Daoy (cell line): ENCODE measurements around the gene PLAGL2. TPM values are rescaled to one million over a fixed set of nuclear protein-coding genes. Genes with fewer than 3 reads are reported as not detected.
"Not testable (repeated sequence)": the region's sequence is repeated elsewhere in the genome, so short reads cannot be mapped to it uniquely, and the experiment has no call there.

Experiments
- DNase-seq: peaks from one replicate; pipeline ENCODE4 v3.0.0-alpha.2; 2015; ENCODE audit warnings: low read depth
- total RNA-seq: library from RNA; depleted of rRNA; stranded (reverse); fragments of >200 nt; shearing (Covaris generic); gene quantifications from 2 replicates; pipeline ENCODE4 v1.2.3, GENCODE V29; 2014

Gene PLAGL2
- total RNA-seq, 1 experiment from 2014 or later, result 4.6 TPM

- no peak for DNase-seq
Observed at GRCh38 chr20:32183947-32184635, 23.5 kb downstream of the PLAGL2 start.

- DNase-seq, result no peak
Observed at GRCh38 chr20:32181606-32182005, 25.9 kb downstream of the PLAGL2 start.

GRCh38 chr20:32179934-32180333, 27.6 kb downstream of the PLAGL2 start:
- no peak for DNase-seq

DNA sequence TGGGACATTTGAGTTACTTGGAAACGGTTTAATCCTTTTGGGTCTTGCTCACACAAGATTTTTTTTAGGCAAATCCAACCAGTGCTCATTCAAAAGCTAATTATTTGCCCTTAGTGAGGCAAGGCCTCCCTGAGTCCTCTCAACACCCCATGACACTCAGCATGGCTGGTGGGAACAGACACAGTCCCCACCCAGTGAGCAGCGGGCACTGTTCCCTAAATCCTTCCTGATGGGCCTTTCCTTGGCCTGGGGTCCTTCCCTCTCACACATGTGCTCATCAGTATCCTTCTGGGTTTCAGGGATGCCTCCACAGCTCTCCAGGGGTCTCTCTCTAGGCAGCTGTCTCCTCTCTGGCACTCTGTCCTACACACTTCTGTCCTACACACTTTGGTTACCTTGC, 28.0 kb downstream of the PLAGL2 start:
- no peak for DNase-seq

GRCh38 chr20:32177696-32178095, 29.8 kb downstream of the PLAGL2 start:
- DNase-seq, result not testable (repeated sequence)

DNA sequence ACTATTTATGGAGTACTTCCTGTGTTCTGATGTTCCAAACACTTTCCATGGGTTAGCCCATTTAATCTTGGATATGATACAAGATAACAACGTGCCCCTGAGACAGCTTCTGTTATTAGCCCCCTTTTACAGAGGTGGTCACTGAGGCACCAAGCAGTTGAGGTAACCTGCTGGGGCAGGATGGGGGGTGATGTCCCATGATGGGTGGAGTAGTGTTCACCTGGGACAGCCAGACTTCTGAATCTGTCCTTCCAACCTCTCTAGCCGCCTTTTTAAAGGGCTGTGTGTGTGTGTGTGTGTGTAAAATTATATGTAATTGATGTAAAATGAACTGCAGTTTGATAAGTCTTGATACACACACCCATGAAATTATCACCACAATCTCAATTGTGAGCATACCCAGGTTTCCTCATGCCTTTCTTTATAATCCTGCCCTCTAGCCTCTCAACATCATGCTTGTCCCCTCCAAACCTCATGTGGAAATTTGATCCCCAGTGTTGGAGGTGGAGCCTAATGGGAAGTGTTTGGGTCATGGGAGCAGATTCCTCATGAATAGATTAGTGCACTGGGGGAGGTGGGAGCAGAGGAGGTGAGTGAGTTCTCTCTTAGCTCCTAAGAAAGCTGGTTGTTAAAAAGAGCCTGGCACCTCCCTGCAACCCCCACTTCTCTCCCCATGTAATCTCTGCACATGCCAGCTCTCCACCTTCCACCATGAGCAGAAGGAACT, 39.2 kb downstream of the PLAGL2 start:
- no peak for DNase-seq

DNA sequence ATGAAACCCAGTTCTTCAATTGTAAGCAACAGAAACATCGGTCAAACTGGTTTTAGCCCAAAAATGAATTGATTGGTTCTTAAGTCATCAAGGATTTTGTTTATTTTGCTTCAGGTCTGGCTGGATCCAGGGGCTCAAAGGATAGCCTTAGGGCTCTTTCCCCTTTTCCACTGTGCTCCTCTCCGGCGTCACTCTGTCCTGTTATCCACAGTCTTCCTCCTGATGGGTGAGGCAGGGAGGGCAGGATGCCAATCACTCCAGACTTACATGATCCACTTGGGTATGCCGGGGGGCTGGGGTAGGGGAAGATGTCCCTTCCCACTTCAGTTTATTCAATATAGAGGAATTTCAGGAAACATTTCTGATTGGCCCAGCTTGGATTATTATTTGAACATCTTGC, 40.0 kb downstream of the PLAGL2 start:
- no peak for DNase-seq

DNA sequence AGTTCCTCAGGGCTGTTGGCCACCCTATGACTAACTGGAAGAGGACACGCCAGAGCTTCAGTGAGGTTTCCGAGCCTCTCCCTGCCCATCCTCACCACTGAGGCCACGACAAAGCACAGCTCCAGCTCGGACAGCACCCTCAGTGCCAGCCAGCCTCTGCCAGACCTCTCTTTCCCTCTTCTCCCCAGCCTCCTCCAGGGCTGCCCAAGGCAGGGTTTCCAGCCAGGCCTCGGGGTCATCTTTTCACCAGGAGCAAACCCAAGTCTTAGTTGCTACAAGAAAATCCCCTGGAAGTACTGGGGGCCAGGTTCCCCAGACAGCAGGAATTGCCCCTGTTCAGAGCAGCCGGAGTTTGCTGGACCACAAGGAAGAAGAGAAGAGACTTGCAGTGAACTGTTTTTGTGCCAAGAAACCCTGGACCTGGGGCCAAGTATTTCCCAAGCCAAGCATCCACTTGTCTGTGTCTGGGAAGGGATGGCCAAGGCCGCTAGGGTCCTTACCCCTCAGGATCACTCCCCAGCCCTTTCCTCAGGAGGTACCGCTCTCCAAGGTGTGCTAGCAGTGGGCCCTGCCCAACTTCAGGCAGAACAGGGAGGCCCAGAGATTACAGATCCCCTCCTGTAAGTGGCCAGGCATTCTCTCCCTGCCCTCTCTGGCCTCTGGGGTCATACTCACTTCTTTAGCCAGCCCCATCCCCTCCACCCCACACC, 41.6 kb downstream of the PLAGL2 start:
- DNase-seq, result no peak

DNA sequence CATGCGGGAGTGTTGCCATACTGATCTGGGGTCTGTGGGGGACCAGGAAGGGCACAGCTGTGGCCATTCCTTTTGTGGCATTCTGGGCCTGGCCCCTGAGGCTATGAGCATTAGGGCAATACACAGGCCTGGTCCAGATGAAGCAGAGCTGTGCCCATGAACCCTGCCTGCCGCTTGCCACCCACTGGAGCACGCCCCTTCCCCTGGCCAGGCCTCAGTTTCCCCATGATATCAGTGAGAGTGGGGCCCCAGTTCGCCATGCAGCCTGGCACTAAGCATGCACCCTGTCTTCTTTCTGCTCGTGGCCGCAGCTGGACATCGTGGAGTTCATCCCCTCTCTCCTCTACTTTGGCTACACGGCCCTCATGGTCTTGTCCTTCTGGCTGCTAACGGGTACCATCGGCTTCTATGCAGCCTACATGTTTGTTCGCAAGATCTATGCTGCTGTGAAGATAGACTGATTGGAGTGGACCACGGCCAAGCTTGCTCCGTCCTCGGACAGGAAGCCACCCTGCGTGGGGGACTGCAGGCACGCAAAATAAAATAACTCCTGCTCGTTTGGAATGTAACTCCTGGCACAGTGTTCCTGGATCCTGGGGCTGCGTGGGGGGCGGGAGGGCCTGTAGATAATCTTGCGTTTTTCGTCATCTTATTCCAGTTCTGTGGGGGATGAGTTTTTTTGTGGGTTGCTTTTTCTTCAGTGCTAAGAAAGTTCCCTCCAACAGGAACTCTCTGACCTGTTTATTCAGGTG, 42.4 kb downstream of the PLAGL2 start:
- DNase-seq, result no peak

- DNase-seq, result no peak
Observed at GRCh38 chr20:32163951-32164350, 43.6 kb downstream of the PLAGL2 start.

DNA sequence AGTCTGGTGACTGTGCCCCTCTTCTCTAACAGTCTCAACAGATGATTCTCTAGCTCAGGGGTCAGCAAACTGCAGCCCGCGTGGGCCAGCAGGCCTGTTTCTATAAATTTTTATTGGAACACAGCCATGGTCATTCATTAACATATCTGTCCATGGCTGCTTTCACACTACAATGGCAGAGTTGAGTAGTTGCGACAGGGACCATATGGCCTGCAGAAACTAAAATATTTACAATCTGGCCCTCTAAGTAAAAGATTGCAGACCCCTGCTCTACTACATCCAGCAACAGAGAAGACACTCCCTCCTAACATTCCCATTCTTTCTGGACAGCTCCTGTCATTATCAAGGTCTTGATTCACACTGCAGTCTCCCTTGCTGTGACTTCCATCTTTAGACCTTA, 45.2 kb downstream of the PLAGL2 start:
- no peak for DNase-seq

DNA sequence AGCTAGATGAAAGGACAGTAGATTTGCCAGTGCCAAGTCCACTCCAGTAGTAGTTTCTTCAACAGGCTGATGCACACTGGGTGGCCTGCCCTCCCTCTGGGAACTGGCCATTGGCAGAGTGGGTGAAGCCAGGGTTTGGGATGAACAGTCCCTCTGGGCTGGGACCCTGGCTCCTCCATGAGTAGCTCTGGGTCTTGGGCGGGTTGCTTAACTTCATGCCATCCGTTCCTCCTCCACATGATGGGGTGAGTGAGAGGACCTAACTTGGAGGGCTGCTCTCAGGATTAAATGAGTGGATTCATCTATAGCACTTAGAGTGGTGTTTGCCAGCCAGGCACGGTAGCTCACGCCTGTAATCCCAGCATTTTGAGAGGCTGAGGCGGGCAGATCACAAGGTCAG, 47.2 kb downstream of the PLAGL2 start:
- DNase-seq, result no peak

DNA sequence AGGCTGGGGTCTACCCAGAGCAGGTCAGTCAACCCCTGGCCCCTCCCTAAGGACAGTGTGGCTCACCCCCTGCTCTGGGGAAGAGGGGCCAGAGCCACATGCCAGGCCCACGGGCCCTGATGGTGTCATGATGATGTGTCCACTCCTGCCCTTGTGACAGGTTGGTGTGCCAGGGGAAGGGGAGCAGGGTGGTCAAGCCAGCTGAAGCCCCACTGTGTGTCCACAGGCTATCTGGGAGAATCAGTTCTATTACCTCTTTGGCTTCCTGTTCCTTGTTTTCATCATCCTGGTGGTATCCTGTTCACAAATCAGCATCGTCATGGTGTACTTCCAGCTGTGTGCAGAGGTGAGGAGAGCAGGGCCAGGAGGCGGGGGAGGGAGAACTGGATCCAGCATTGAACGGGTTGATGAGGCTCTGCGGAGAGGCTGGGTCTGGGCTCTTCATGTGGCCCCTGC, 47.7 kb downstream of the PLAGL2 start:
- no peak for DNase-seq

- DNase-seq, result no peak
Observed at GRCh38 chr20:32158943-32159660, 48.4 kb downstream of the PLAGL2 start.

GRCh38 chr20:32158351-32158750, 49.2 kb downstream of the PLAGL2 start:
- DNase-seq, result no peak

DNA sequence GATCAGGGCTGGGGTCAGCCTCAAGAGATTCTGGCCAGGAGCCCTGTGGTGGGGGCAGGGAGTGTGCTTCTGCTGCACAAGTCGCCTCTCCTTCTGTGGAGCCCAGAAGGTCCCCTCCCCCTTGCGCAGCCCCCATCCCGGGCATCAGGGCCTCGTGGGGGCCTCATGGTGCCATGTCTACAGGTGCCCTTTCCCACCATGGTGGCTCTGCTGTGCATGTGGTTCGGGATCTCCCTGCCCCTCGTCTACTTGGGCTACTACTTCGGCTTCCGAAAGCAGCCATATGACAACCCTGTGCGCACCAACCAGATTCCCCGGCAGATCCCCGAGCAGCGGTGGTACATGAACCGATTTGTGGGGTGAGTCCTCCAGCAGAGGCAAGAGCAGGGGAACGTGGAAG, 49.9 kb downstream of the PLAGL2 start:
- DNase-seq, result no peak

GRCh38 chr20:32155017-32155981, 52.2 kb downstream of the PLAGL2 start:
- peak; percentile 89 for DNase-seq

DNA sequence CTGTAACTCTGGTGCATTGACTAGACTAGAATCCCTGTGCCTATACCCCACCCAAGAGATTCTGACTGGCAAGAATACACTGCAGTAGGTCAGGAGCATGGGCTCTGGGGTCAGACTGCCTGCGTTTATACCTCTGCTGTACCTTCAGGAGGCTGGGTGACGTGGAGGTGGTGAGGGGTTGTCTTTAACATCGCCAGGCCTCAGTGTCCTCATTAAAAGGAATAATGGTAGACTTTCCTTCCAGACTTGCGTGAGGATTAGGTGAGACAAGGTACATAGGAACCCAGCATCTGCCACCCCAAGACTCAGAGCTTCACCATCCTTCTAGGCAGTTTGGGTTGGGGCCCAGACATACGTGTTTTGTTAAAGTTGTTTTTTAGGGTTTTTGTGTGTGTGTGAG, 53.8 kb downstream of the PLAGL2 start:
- no peak for DNase-seq

DNA sequence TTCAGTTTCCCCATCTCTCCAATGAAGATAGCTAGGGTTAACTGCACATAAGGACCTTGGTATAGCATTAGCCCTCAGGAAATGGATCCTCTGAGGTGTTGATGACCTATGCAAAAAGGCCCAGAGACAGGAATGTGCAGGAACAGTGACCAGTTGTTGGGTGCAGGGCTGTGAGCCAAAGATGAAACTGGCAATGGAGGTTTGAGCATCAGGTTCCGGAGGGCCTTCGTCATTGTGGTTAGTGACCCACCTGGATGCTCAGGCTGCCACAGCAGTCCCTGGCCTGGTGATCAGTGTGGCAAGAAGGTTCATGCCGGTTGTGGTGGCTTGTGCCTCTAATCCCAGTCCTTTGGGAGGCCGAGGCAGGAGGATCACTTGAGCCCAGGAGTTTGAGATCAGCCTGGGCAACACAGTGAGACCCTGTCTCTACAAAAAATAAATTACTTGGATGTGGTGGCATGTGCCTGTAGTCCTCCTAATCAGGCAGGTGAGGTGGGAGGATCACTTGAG, 54.3 kb downstream of the PLAGL2 start:
- DNase-seq, result no peak
